ENCODE measurements around the gene FAM229A. TPM values are rescaled to one million over a fixed set of nuclear protein-coding genes. Genes with fewer than 3 reads are reported as not detected.

Gene FAM229A
- total RNA-seq, 2 donors from 2014 or later = 5.6 to 8.0 TPM

- no peak for DNase-seq
- TF ChIP-seq CTCF (IDR thresholded peaks at IDR 0.05) = no peak
- Histone ChIP-seq H3K4me3 (no peak overlapping the region), H3K36me3 (peaks cover 6% of the 10 kb centered on the region), H3K27me3 (no peaks in the 10 kb centered on the region), H3K27ac (peak overlapping the region; percentile 77), H3K4me1 (peaks cover 4% of the 10 kb centered on the region), H3K9me3 (no peaks in the 10 kb centered on the region), H3K9ac (ENCODE audit: low read depth in 2 of 2, low read length in 2 of 2) (no peak overlapping the region)
- intact Hi-C loops (cut with DNase I) = no loop called here
Observed at GRCh38 chr1:32316903-32317277, 45.4 kb downstream of the FAM229A start.

- no peak for DNase-seq
- H3K27me3 ChIP-seq = no peaks in the 10 kb centered on the region
- H3K9me3 ChIP-seq = no peaks in the 10 kb centered on the region
- no peak overlapping the region for H3K27ac ChIP-seq
- TF ChIP-seq CTCF (IDR thresholded peaks at IDR 0.05) = no peak
- H3K4me1 ChIP-seq = peaks cover 4% of the 10 kb centered on the region
- no peaks in the 10 kb centered on the region for H3K36me3 ChIP-seq
- H3K4me3 ChIP-seq = no peak overlapping the region
- intact Hi-C loops (cut with DNase I) = no loop called here
- H3K9ac ChIP-seq (ENCODE audit: low read depth in 2 of 2, low read length in 2 of 2) = no peak overlapping the region
Observed at GRCh38 chr1:32311709-32312393, 50.4 kb downstream of the FAM229A start.

Other genes with a start within 250 kb of the FAM229A start
- 10 to 100 TPM; 32.5 to 47.7 TPM for gene TXLNA, start 182.8 kb downstream of the FAM229A start, total RNA-seq
- 1 to 10 TPM; 2.8 to 5.1 TPM for gene CCDC28B, start 161.9 kb downstream of the FAM229A start, total RNA-seq
- gene IQCC, start 156.8 kb downstream of the FAM229A start, total RNA-seq = 1 to 10 TPM; 1.8 to 4.3 TPM
- not detected for gene DCDC2B, start 153.4 kb downstream of the FAM229A start, total RNA-seq
- gene TMEM234, start 140.1 kb downstream of the FAM229A start, total RNA-seq = 10 to 100 TPM; 20.3 to 27.0 TPM
- gene EIF3I, start 140.1 kb downstream of the FAM229A start, total RNA-seq = 100 to 1,000 TPM; 142 to 264 TPM
- 1 to 10 TPM; 4.2 to 5.5 TPM for gene FAM167B, start 115.3 kb downstream of the FAM229A start, total RNA-seq
- gene LCK, start 111.2 kb downstream of the FAM229A start, total RNA-seq = 10 to 100 TPM in 1 of 2 donors, 1 to 10 TPM in 1; 3.7 to 24.7 TPM
- 100 to 1,000 TPM; 226 to 291 TPM for gene HDAC1, start 70.4 kb downstream of the FAM229A start, total RNA-seq
- 100 to 1,000 TPM; 174 to 199 TPM for gene MARCKSL1, start 26.3 kb downstream of the FAM229A start, total RNA-seq
- gene TSSK3, start 54 bp upstream of the FAM229A start, total RNA-seq = under 1 TPM; 0.61 to 0.99 TPM
- gene BSDC1, start 32.0 kb upstream of the FAM229A start, total RNA-seq = 10 to 100 TPM; 65.7 to 76.8 TPM
- not detected for gene ZBTB8B, start 102.6 kb upstream of the FAM229A start, total RNA-seq
- 1 to 10 TPM; 6.5 to 7.1 TPM for gene ZBTB8A, start 176.9 kb upstream of the FAM229A start, total RNA-seq